Osteoblast (primary cell): ENCODE measurements around the gene LRRC56. TPM values are rescaled to one million over a fixed set of nuclear protein-coding genes. Genes with fewer than 3 reads are reported as not detected.

Source experiments
- DNase-seq: peaks from one replicate; pipeline ENCODE4 v3.0.0; 2011; ENCODE audit warnings: low spot score, mixed read lengths; ENCODE audit not compliant: insufficient read length; ENCODE audit errors: missing footprints
- H2AFZ ChIP-seq: 2 replicates; pipeline ENCODE4 v1.6.0; 2011; ENCODE audit warnings: mild to moderate bottlenecking, low read length
- H3K27ac ChIP-seq: 2 replicates; pipeline ENCODE4 v1.5.1; 2011; ENCODE audit warnings: mild to moderate bottlenecking, low read depth, low read length, moderate library complexity
- H3K27me3 ChIP-seq: 2 replicates; pipeline ENCODE4 v1.6.0; 2012; ENCODE audit warnings: mild to moderate bottlenecking, control low read depth, inconsistent platforms, low read length, moderate library complexity; ENCODE audit not compliant: insufficient read depth
- H3K36me3 ChIP-seq: 2 replicates; pipeline ENCODE4 v1.5.1; 2011; ENCODE audit warnings: mild to moderate bottlenecking, low read length, control low read depth, moderate library complexity; ENCODE audit not compliant: insufficient read depth
- H3K4me1 ChIP-seq: 2 replicates; pipeline ENCODE4 v1.5.1; 2011; ENCODE audit warnings: mild to moderate bottlenecking, low read length, control low read depth, moderate library complexity; ENCODE audit not compliant: insufficient read depth
- H3K4me2 ChIP-seq: 2 replicates; pipeline ENCODE4 v1.6.0; 2011; ENCODE audit warnings: mild to moderate bottlenecking, low read length; ENCODE audit not compliant: insufficient read depth
- H3K4me3 ChIP-seq: fragments of 200-600 bp; sonication (generic); 3 replicates; pipeline ENCODE4 v1.5.1; 2012; ENCODE audit warnings: mild to moderate bottlenecking, low read length, inconsistent platforms; ENCODE audit not compliant: insufficient read depth
- H3K79me2 ChIP-seq: 2 replicates; pipeline ENCODE4 v1.6.0; 2012; ENCODE audit warnings: mild to moderate bottlenecking, low read length, control low read depth, inconsistent platforms; ENCODE audit not compliant: insufficient read depth
- H3K9me3 ChIP-seq: 2 replicates; pipeline ENCODE4 v1.5.1; 2011; ENCODE audit warnings: low read depth, low read length, control low read depth
- H4K20me1 ChIP-seq: 2 replicates; pipeline ENCODE4 v1.6.0; 2012; ENCODE audit warnings: mild to moderate bottlenecking, low read length, control low read depth; ENCODE audit not compliant: insufficient read depth
- total RNA-seq: library from RNA; depleted of rRNA; stranded (reverse); fragments of >200 nt; gene quantifications from 2 replicates; pipeline ENCODE4 v1.2.3, GENCODE V29; 2012
- TF ChIP-seq, protein P1 (sequence below): IDR thresholded peaks from 2 replicates; pipeline ENCODE4 v1.5.1; 2011; ENCODE audit warnings: mild to moderate bottlenecking, low read depth, low read length, moderate library complexity; ENCODE audit errors: extremely low read depth

The LRRC56 gene
- total RNA-seq, 1 donor, result 1.1 TPM

DNA sequence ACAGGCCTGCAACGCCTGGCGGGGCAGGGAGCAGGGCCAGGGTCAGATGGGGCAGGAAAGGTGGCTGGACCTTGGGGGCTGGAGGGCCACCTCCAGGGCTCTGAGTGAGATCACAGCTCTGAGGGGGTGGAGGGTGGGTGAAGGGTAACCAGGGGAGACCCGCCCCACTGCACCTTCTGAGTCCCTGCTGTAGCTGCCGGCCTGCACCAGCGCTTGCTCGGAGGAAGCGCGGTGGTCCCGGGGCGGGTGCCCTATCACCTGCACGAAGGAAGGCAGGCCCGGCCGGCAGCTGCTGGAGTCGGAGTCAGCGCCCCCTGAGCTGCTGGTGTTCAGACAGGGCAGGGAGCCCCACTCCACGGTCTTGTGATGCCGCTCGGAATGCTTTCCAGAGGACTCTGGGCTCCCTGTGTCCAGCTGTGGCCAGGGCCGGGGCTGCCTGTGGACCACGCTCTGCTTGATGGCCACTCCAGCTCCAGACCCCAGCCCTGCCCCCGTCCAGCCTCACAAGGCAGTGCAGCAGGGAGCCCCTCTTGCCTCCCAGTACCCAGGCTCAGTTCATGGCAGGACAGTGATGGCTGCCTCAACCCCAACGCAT lies 19.4 kb downstream of the LRRC56 start:
- Histone ChIP-seq H3K79me2 (no peaks in the 10 kb centered on the region), H3K4me1 (peaks cover 8% of the 10 kb centered on the region), H3K36me3 (no peaks in the 10 kb centered on the region), H3K27ac (no peak overlapping the region), H2AFZ (no peak overlapping the region), H4K20me1 (peaks cover 2% of the 10 kb centered on the region), H3K4me2 (no peak overlapping the region), H3K9me3 (no peaks in the 10 kb centered on the region), H3K27me3 (peaks cover 45% of the 10 kb centered on the region), H3K4me3 (no peak overlapping the region)
- TF ChIP-seq, protein P1, sequence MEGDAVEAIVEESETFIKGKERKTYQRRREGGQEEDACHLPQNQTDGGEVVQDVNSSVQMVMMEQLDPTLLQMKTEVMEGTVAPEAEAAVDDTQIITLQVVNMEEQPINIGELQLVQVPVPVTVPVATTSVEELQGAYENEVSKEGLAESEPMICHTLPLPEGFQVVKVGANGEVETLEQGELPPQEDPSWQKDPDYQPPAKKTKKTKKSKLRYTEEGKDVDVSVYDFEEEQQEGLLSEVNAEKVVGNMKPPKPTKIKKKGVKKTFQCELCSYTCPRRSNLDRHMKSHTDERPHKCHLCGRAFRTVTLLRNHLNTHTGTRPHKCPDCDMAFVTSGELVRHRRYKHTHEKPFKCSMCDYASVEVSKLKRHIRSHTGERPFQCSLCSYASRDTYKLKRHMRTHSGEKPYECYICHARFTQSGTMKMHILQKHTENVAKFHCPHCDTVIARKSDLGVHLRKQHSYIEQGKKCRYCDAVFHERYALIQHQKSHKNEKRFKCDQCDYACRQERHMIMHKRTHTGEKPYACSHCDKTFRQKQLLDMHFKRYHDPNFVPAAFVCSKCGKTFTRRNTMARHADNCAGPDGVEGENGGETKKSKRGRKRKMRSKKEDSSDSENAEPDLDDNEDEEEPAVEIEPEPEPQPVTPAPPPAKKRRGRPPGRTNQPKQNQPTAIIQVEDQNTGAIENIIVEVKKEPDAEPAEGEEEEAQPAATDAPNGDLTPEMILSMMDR, result no peak
- DNase-seq, result peak; percentile 82

DNA sequence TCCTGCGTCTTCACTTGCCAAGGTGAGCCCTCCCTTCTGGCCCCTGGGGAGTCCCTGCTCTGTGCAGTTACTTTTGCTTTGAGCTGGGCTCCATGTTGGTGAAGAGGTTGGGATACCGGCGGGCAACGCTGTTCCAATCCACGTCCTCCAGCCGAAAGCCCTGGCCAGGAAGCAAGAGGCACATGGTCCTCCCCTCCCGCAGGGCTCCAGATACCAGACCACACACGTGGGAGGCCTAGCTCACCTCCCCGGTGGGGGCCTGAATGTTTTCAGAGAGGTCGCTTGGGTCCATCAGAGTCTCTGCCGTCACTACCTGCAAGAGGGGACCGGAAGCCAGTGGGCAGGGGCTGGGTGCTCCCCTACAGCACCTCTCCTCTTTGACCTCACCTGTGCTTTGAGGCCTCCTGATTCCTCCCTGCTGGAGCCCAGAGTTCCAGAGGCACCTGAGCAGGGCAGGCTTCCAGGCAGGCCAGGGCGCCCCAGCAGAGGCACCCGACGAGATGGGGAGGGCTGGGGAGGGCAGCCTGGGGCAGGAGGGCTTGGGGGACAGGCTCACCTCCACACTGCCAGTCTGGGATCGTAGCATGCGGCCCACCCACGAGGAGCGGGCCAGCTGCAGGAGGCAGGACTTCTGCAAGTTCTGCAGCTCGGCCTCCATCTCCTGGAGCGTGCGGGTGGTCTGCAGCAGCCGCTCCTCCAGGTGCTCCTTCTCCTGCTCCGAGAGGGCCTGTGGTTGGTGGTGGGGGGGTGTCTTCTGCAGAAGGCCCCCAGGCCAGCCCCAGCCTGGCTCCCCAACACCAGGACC lies 20.2 kb downstream of the LRRC56 start:
- peak; percentile 87 for DNase-seq
- Histone ChIP-seq H3K4me3 (no peak overlapping the region), H3K4me2 (no peak overlapping the region), H3K27me3 (peaks cover 45% of the 10 kb centered on the region), H3K36me3 (no peaks in the 10 kb centered on the region), H2AFZ (no peak overlapping the region), H3K79me2 (no peaks in the 10 kb centered on the region), H4K20me1 (peaks cover 5% of the 10 kb centered on the region), H3K4me1 (peaks cover 8% of the 10 kb centered on the region), H3K27ac (no peak overlapping the region), H3K9me3 (no peaks in the 10 kb centered on the region)
- TF ChIP-seq, protein P1, result no peak

DNA sequence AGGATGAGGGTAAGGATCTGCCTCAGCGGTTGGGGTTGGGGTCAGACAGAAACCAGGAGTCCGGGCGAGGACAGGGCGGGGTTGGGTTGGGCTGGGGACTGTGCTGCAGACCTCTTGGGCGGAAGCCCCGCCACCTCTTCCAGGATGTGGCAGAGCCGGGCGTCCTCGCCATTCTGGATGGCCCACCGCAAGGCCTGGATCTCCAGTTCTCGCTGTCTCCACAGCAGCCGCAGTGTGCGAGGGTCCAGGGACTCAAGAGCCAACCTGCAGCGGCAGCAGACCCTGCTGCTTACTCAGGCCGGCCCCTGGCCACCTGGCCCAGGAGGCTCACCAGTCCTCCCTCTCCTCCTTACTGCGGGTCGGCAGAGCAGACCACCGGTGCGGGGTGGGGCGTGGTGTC lies 21.2 kb downstream of the LRRC56 start:
- H3K4me1 ChIP-seq, result peaks cover 8% of the 10 kb centered on the region
- peaks cover 45% of the 10 kb centered on the region for H3K27me3 ChIP-seq
- TF ChIP-seq, protein P1, result no peak
- no peaks in the 10 kb centered on the region for H3K36me3 ChIP-seq
- no peak overlapping the region for H2AFZ ChIP-seq
- H3K9me3 ChIP-seq, result no peaks in the 10 kb centered on the region
- H3K4me3 ChIP-seq, result no peak overlapping the region
- H3K27ac ChIP-seq, result no peak overlapping the region
- H4K20me1 ChIP-seq, result peaks cover 5% of the 10 kb centered on the region
- DNase-seq, result peak; percentile 83
- H3K4me2 ChIP-seq, result no peak overlapping the region
- no peaks in the 10 kb centered on the region for H3K79me2 ChIP-seq

DNA sequence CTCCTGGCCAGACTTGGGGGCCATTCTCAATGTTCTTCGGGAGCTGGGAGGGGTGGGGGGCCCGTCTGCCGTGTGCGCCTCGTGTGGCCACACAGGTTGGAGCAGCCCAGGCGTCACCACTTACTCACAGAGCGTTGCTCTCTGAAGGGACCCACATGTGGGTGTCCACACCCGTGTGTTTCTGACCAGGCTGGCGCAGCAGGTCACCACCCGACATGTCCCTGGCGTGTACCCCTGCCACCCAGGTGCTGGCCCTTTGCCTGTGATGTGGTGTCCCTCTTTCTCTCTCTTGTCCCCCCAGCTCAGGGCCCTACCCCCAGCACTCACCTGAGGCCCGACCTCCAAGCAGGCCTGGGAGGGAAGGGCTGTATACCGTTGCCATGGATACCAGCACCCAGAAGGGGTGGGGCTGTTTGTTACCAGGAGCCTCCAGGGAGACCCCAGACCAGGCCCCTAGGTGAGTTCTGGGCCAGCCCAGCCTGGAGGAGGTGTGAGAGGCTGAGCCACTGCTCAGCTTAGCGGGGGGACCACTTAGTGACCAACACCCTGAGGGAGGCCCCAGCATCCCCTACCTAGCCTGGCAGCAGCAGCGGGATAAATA lies 21.8 kb downstream of the LRRC56 start:
- H3K4me1 ChIP-seq, result peaks cover 8% of the 10 kb centered on the region
- H3K27me3 ChIP-seq, result peaks cover 40% of the 10 kb centered on the region
- H3K4me2 ChIP-seq, result no peak overlapping the region
- H4K20me1 ChIP-seq, result peaks cover 5% of the 10 kb centered on the region
- H3K27ac ChIP-seq, result no peak overlapping the region
- peak; percentile 88 for DNase-seq
- H3K79me2 ChIP-seq, result no peaks in the 10 kb centered on the region
- H3K4me3 ChIP-seq, result no peak overlapping the region
- no peaks in the 10 kb centered on the region for H3K36me3 ChIP-seq
- TF ChIP-seq, protein P1, result no peak
- no peaks in the 10 kb centered on the region for H3K9me3 ChIP-seq
- H2AFZ ChIP-seq, result no peak overlapping the region
